ENCODE results near the gene PTPN21.
A peak's percentile ranks its signal among the peaks of the same experiment; 100 is the strongest.

PTPN21 gene

GRCh38 chr14:88554457-88555286 is at the start of gene PTPN21:
PTPN21 (minus strand) TSS chr14:88555007; CDS start chr14:88550417, 4,590 bp downstream.
- peak; percentile 31 for DNase-seq

GRCh38 chr14:88604212-88604611 is 49.4 kb upstream of the PTPN21 start:
- no peak for DNase-seq

GRCh38 chr14:88599761-88600439 is 45.1 kb upstream of the PTPN21 start:
- no peak for DNase-seq

GRCh38 chr14:88599326-88599725 is 44.5 kb upstream of the PTPN21 start:
- no peak for DNase-seq

- no peak for DNase-seq
These were observed 43.4 kb upstream of the PTPN21 start for GRCh38 chr14:88598097-88598675.

- DNase-seq: no peak
These were observed 42.8 kb upstream of the PTPN21 start for GRCh38 chr14:88597601-88598000.

- DNase-seq: no peak
These were observed 42.2 kb upstream of the PTPN21 start for GRCh38 chr14:88597038-88597437.

GRCh38 chr14:88592031-88592430 is 37.2 kb upstream of the PTPN21 start:
- DNase-seq: no peak

- DNase-seq: no peak
These were observed 35.4 kb upstream of the PTPN21 start for GRCh38 chr14:88590173-88590572.

GRCh38 chr14:88588081-88588480 is 33.3 kb upstream of the PTPN21 start:
- no peak for DNase-seq

- DNase-seq: no peak
These were observed 29.6 kb upstream of the PTPN21 start for GRCh38 chr14:88584451-88584850.

- DNase-seq: no peak
These were observed 21.4 kb upstream of the PTPN21 start for GRCh38 chr14:88576222-88576621.

GRCh38 chr14:88572117-88572516 is 17.3 kb upstream of the PTPN21 start:
- no peak for DNase-seq

GRCh38 chr14:88568196-88568595 is 13.4 kb upstream of the PTPN21 start:
- no peak for DNase-seq

- DNase-seq: no peak
These were observed 10.6 kb upstream of the PTPN21 start for GRCh38 chr14:88565427-88565826.

GRCh38 chr14:88563845-88564244 is 9.0 kb upstream of the PTPN21 start:
- no peak for DNase-seq

GRCh38 chr14:88562831-88563686 is 8.3 kb upstream of the PTPN21 start, which contains the start of gene ZC3H14:
ZC3H14 (plus strand) TSS chr14:88563037; CDS start chr14:88563134, 97 bp downstream.
- DNase-seq: peak; percentile 90

GRCh38 chr14:88562532-88562830 is 7.7 kb upstream of the PTPN21 start:
- DNase-seq: no peak

GRCh38 chr14:88559852-88560251 is 5.0 kb upstream of the PTPN21 start:
- DNase-seq: no peak

- no peak for DNase-seq
These were observed 1.8 kb upstream of the PTPN21 start for GRCh38 chr14:88556581-88556980.

- DNase-seq: no peak
These were observed 836 bp downstream of the PTPN21 start for GRCh38 chr14:88553886-88554456.

- DNase-seq: no peak
These were observed 1.9 kb downstream of the PTPN21 start for GRCh38 chr14:88552876-88553275.

- DNase-seq: no peak
These were observed 2.8 kb downstream of the PTPN21 start for GRCh38 chr14:88551980-88552431.

Measured in activated T-cell treated with anti-CD3 and anti-CD28 coated beads, Interleukin-2, amount 50 U/mL, for 1 hour (primary cell).